Body of pancreas (tissue), 4 donors: Measurements from ENCODE around the gene POU3F2. TPM values are rescaled to one million over a fixed set of nuclear protein-coding genes. Genes with fewer than 3 reads are reported as not detected.

Experiments
- ATAC-seq: fragments of 150-250 bp; one replicate; pipeline ENCODE4 v1.9.1; 2016
- DNase-seq, 4 donors: peaks; one replicate each; pipeline ENCODE4 v3.0.0-alpha.2; 2019
- H3K27ac ChIP-seq, 4 donors: fragments of 200-600 bp; sonication (generic); 1 replicate in 3 of 4; 2 replicates in 1 of 4; pipeline versions ENCODE4 v1.5.1 to v1.6.1; 2016 to 2019; ENCODE audit warnings: mild to moderate bottlenecking in 1 of 4, mixed read lengths in 1 of 4, moderate library complexity in 1 of 4
- H3K27me3 ChIP-seq, 2 donors: fragments of 200-600 bp; sonication (generic); one replicate each; pipeline ENCODE4 v1.6.0; 2016; ENCODE audit warnings: mild to moderate bottlenecking in 1 of 2
- H3K36me3 ChIP-seq, 2 donors: fragments of 200-600 bp; sonication (generic); replicated peaks in 1 of 2; 2 replicates each; pipeline ENCODE4 v1.5.1; 2016; ENCODE audit warnings: low read depth in 2 of 2; ENCODE audit not compliant: insufficient read depth in 1 of 2
- H3K4me1 ChIP-seq: fragments of 200-600 bp; sonication (generic); one replicate; pipeline ENCODE4 v1.6.0; 2016
- H3K4me3 ChIP-seq, 2 donors: fragments of 200-600 bp; sonication (generic); 1 replicate in 1 of 2; 2 replicates in 1 of 2; pipeline ENCODE4 v1.5.1; 2016 to 2019
- H3K9me3 ChIP-seq, 3 donors: fragments of 200-600 bp; sonication (generic); 1 replicate in 2 of 3; 2 replicates in 1 of 3; pipeline ENCODE4 v1.5.1; 2016
- POLR2A ChIP-seq, 3 donors: fragments of 450-650 bp; IDR thresholded peaks; one replicate each; pipeline ENCODE4 v1.6.1; 2016; ENCODE audit warnings: antibody characterized with exemption in 3 of 3, mild to moderate bottlenecking in 2 of 3
- WGBS, 2 donors: methylation state at CpG; one replicate each; pipeline ENCODE4 v1.1.5; 2017; 5-methylcytosine and 5-hydroxymethylcytosine counted together
- intact Hi-C: fragments of 100-400 bp; cut with DNase I; formaldehyde crosslinking; loops from one replicate; pipeline ENCODE4 v1.15.1; 2023
- total RNA-seq, 2 donors: library from RNA; depleted of rRNA; stranded (reverse); fragments of >200 nt; gene quantifications; one replicate each; pipeline ENCODE4 v1.1.0, GENCODE V29; 2016
- TF ChIP-seq, protein P1 (sequence below), 7 experiments: fragments of 450-650 bp in 4 of 7; fragments of 200-600 bp in 3 of 7; sonication (generic) in 3 of 7; IDR thresholded peaks; one replicate each; pipeline ENCODE4 v1.5.1; 2016 to 2019; ENCODE audit warnings: antibody characterized with exemption in 7 of 7

Gene POU3F2
- total RNA-seq, 2 donors from 2014 or later, result not detected

DNA sequence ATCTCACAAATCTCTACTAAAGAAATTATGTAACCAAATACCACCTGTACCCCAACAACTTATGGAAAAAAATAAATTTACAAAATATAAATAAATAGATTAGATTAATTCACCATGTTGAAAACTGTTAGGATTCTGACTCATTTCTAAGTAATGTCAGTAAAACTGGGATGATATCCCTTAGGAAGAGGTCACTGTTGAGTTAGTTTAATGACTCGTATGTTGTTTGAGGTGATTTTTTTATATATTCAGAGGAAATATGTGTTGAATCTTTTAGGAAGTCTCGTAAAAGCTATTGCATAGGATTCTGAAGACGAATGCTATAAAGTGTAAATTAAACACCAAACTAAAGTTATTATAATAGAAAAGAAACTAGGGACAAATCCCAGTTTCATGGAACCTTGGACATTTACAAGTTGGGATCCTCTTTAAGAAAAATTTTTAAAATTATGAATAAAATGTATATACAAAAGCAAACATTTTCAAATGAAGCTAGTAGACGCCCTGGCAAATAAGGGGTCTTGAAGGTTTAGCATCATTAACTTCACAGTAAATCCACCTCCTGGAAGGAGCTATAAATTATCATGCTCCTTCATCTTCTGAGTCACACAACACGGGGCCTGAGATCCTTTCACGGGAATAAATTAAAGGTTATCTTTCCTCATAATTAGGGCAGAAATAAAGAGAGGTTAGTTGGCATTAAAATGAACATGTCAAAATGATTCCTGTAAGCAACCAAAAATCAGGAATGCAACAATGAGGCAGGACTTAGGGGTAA is 37.0 kb upstream of the POU3F2 start:
- ATAC-seq, result no peak
- no peak for TF ChIP-seq POLR2A (IDR thresholded peaks at IDR 0.05)
- TF ChIP-seq, protein P1, sequence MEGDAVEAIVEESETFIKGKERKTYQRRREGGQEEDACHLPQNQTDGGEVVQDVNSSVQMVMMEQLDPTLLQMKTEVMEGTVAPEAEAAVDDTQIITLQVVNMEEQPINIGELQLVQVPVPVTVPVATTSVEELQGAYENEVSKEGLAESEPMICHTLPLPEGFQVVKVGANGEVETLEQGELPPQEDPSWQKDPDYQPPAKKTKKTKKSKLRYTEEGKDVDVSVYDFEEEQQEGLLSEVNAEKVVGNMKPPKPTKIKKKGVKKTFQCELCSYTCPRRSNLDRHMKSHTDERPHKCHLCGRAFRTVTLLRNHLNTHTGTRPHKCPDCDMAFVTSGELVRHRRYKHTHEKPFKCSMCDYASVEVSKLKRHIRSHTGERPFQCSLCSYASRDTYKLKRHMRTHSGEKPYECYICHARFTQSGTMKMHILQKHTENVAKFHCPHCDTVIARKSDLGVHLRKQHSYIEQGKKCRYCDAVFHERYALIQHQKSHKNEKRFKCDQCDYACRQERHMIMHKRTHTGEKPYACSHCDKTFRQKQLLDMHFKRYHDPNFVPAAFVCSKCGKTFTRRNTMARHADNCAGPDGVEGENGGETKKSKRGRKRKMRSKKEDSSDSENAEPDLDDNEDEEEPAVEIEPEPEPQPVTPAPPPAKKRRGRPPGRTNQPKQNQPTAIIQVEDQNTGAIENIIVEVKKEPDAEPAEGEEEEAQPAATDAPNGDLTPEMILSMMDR (IDR thresholded peaks at IDR 0.05), result no peak
- 55 to 61% methylated on average over 6 of the region's 6 CpGs for WGBS, 2 donors

DNA sequence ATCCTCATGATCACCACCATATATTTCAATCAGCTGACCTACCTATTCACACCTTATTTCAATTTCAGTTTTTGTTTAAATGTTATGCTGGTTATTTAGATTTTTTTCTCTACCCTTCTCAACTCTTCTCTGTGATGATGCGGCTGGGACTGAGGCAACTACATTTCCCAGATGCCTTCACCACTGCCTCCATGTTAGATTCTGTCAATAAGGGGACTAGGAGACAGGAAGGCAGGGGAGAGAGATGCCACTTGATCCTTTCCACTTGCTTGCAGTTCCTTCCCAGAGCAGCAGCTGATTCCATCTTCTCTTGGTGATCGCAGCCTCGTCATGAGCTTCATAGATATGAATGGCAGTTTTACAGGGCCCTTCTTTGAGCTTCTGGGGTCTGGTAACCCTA is 33.5 kb upstream of the POU3F2 start:
- TF ChIP-seq POLR2A (IDR thresholded peaks at IDR 0.05), result no peak
- TF ChIP-seq, protein P1 (IDR thresholded peaks at IDR 0.05), result no peak
- H3K9me3 ChIP-seq, result no peaks in the 10 kb centered on the region
- ATAC-seq (no peak), DNase-seq (no peak)
- no peak overlapping the region for H3K4me3 ChIP-seq
- H3K4me1 ChIP-seq, result no peaks in the 10 kb centered on the region
- H3K27ac ChIP-seq, result no peak overlapping the region
- H3K27me3 ChIP-seq, result no peaks in the 10 kb centered on the region
- intact Hi-C loops, result no loop called here
- WGBS, 2 donors, result 60 to 62% methylated on average over 3 of the region's 3 CpGs
- H3K36me3 ChIP-seq, result no peaks in the 10 kb centered on the region

More for the DNA sequence above, 37.0 kb upstream of the POU3F2 start:
- no peaks in the 10 kb centered on the region for H3K36me3 ChIP-seq
- H3K9me3 ChIP-seq, result no peaks in the 10 kb centered on the region
- H3K27me3 ChIP-seq, result no peaks in the 10 kb centered on the region
- no peak for DNase-seq
- no peak overlapping the region for H3K27ac ChIP-seq
- intact Hi-C loops, result no loop called here
- no peak overlapping the region for H3K4me3 ChIP-seq
- H3K4me1 ChIP-seq, result no peaks in the 10 kb centered on the region

DNA sequence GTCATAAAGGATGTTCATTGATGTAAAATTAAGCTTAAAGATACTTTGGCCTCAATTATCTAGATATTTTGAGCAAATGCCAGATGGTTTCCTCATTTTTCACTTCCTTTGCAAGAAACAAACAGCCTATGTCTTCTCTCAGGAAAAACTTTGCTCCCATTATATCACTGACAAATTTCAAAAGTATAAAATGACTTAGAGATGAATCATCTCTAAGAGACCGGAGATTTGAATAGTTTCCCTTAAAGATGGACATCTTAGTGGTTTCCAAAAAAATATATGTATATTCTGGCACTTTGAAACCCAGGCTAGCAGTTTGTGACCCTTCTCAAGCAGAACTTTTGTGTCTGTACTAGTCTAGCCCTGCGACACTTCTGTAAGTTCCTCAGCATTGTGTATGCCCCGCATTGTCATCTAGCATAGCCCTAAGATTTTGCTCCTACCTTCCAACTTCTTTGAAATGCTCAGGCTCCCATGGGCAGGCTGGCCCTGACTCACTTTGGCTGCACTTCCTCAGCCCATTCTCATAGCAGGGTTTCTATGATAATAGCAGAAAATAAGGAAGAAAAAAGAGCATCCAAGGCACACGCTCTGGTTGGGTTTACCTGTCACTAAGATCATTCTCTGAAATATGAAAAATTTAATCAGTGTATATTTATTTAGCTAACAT is 25.7 kb upstream of the POU3F2 start:
- Histone ChIP-seq H3K4me1 (no peaks in the 10 kb centered on the region), H3K27ac (no peak overlapping the region), H3K27me3 (no peaks in the 10 kb centered on the region), H3K4me3 (no peak overlapping the region), H3K9me3 (no peaks in the 10 kb centered on the region), H3K36me3 (no peaks in the 10 kb centered on the region)
- WGBS, 2 donors, result 74 to 78% methylated on average over 4 of the region's 4 CpGs
- DNase-seq, result no peak
- intact Hi-C loops, result no loop called here
- no peak for TF ChIP-seq POLR2A (IDR thresholded peaks at IDR 0.05)
- TF ChIP-seq, protein P1 (IDR thresholded peaks at IDR 0.05), result no peak
- no peak for ATAC-seq

DNA sequence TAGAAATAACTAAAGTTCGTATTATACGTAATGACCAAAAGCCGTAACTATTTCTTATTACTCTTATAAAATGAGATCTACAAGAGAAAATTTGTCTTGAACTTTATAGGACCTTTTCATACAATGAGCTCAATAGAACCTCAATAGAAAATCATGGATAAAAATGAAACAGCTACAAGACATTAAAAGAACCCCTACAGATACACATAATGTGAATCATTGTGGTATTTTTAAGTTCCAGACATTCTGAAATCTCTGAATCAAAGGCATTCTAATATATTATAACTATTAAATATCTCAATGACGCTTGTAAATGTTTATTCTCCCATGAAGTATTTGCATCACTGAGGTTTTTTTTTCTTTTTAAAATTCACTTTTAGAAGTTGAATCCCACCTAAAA is 22.2 kb upstream of the POU3F2 start:
- no peaks in the 10 kb centered on the region for H3K36me3 ChIP-seq
- H3K27ac ChIP-seq, result no peak overlapping the region
- no peaks in the 10 kb centered on the region for H3K9me3 ChIP-seq
- intact Hi-C loops, result no loop called here
- WGBS, 2 donors, result 73 to 80% methylated on average over 4 of the region's 4 CpGs
- no peak overlapping the region for H3K4me3 ChIP-seq
- H3K4me1 ChIP-seq, result no peaks in the 10 kb centered on the region
- H3K27me3 ChIP-seq, result no peaks in the 10 kb centered on the region
- no peak for TF ChIP-seq POLR2A (IDR thresholded peaks at IDR 0.05)
- ATAC-seq (no peak), DNase-seq (no peak)

DNA sequence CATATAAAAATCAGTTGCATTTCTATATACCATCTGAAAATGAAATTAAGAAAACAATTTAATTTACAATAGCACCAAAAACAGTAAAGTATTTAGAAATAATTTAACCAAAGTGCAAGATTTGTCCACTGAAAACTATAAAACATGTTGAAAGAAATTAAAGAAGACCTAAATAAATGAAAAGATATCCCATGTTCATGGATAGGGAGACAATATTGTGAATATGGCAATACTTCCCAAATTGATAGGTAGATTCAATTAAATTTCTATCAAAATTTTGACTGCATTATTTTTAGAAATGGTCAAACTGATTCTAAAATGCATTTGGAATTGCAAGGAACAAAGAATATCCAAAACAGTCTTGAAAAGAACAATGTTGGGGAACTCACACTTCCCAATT is 17.6 kb upstream of the POU3F2 start:
- H3K27me3 ChIP-seq, result no peaks in the 10 kb centered on the region
- no peak overlapping the region for H3K4me3 ChIP-seq
- DNase-seq (no peak), ATAC-seq (no peak)
- H3K9me3 ChIP-seq, result no peaks in the 10 kb centered on the region
- no peak for TF ChIP-seq POLR2A (IDR thresholded peaks at IDR 0.05)
- TF ChIP-seq, protein P1 (IDR thresholded peaks at IDR 0.05), result no peak
- H3K27ac ChIP-seq, result no peak overlapping the region
- no peaks in the 10 kb centered on the region for H3K36me3 ChIP-seq
- intact Hi-C loops, result no loop called here
- H3K4me1 ChIP-seq, result no peaks in the 10 kb centered on the region
